PC-9 (cell line): Measurements from ENCODE around the gene TMBIM6.

ENCODE experiments used
- EZH2 ChIP-seq: fragments of 200-600 bp; sonication (generic); IDR thresholded peaks from 2 replicates; pipeline ENCODE4 v1.8.0; 2017; ENCODE audit warnings: antibody characterized with exemption, low read depth
- TF ChIP-seq, protein P1 (sequence below): fragments of 200-600 bp; sonication (generic); conservative IDR thresholded peaks from 2 replicates; pipeline ENCODE4 v1.6.1; 2017; ENCODE audit warnings: mixed run types, antibody characterized with exemption, mild to moderate bottlenecking, moderate library complexity

DNA sequence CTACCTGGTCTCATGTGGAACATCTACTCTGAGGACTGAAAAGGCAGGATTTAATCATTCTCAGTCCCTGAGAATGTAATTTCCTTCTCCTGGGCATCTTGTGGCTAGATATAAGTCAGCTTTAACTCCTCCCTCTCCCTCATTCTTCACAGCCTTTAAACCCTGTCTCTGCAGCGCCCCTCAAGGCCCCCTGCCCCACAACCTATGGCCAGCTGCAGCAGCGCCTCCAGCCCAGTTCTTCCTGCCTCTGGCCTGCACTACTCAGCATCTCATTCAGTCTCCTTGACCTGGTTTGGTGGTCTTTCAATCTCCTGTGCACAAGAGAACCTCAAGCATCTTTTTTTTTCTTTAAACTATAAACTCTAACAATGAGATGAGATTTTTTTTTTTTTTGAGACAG is 57.6 kb downstream of the TMBIM6 start:
- TF ChIP-seq, protein P1, sequence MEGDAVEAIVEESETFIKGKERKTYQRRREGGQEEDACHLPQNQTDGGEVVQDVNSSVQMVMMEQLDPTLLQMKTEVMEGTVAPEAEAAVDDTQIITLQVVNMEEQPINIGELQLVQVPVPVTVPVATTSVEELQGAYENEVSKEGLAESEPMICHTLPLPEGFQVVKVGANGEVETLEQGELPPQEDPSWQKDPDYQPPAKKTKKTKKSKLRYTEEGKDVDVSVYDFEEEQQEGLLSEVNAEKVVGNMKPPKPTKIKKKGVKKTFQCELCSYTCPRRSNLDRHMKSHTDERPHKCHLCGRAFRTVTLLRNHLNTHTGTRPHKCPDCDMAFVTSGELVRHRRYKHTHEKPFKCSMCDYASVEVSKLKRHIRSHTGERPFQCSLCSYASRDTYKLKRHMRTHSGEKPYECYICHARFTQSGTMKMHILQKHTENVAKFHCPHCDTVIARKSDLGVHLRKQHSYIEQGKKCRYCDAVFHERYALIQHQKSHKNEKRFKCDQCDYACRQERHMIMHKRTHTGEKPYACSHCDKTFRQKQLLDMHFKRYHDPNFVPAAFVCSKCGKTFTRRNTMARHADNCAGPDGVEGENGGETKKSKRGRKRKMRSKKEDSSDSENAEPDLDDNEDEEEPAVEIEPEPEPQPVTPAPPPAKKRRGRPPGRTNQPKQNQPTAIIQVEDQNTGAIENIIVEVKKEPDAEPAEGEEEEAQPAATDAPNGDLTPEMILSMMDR: no peak
- no peak for TF ChIP-seq EZH2
